Myocyte (in vitro differentiated cells): ENCODE measurements around the gene NTM. TPM values are rescaled to one million over a fixed set of nuclear protein-coding genes. Genes with fewer than 3 reads are reported as not detected.
A peak's percentile ranks its signal among the peaks of the same experiment; 100 is the strongest.

ENCODE experiments used
- DNase-seq: peaks from one replicate; pipeline ENCODE4 v3.0.0-alpha.2; 2012; ENCODE audit warnings: low read depth
- total RNA-seq: library from RNA; depleted of rRNA; stranded (reverse); fragments of >200 nt; gene quantifications from 2 replicates; pipeline ENCODE4 v1.2.3, GENCODE V29; 2014

The NTM gene
- total RNA-seq, 1 donor from 2014 or later = 41.5 TPM

DNA sequence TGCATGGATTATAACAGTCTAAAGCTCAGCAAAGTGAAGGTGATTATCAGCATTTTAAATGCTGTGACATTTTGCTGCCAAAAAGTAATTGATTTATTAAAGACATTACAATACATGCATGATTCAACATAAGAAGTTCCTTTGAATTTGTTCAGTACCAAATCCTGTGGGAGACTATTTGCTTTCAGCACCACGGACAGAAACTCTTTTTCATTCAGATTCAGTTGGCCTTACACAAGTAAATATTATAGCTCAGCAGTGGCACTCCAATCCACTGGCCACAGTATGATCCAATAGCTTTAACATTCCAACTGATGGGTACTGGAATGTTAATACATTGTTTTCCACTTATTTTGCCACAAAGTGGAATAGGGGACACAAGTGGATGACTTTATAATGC is 806.7 kb downstream of the NTM start:
- DNase-seq = peak; percentile 79

DNA sequence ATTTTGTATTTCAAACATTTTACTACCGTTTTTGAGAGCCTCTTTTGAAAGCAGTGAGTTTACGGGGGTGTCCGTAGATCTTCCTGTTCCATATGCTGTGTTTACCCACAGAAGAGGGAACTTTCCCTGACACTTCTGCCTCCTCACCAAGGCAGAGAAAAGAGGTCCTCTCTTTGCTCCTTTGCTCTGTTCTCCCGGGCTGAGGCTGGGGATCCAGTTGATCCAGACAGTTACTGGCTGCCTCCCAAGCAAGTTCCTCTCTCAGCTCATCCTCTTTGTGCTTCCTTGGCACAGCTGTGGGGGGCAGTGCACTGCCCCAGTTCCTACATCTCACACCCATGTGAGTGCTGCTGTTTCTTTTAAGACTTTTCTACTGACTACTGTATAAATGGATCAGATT is 813.7 kb downstream of the NTM start:
- no peak for DNase-seq

DNA sequence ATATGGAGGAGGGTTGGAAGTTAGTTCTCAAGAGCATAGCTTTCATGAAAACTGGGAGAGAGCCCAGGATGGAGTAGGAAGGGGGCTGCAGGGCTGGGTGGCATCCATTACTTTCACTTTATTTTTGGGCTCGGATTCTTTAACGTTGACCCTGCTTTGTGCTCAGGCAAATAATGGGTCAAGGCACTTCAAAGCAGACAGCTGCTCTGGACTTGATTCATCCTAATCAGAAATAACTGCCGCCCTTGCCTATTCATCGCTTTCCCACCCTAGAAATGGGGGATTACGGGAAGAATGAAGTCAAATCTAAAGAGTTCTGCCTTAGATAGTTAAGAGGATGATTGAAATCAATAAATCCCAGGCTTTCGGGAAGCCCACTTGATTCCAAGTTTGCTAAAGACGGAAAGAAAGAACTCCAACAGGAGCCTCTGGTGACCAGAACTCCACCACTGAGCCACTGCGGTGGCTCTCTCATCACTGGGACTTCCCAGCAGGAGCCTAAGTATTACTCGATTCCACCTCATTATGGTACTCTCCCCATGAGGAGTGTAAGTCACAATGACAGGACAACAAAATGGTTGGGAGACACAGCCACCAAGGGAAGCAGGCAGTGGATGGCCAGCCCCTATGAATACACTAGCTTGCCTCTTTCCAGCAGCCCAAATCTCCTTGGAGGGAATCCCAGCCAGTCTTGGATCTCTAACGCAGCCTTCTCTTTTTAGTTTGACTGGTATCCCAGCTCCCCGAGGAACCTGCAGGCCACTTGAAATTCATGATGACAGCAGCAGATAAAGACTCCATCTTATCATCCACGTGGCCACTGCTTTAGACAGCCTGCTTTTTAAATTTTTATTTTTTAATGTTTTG is 815.5 kb downstream of the NTM start:
- no peak for DNase-seq

DNA sequence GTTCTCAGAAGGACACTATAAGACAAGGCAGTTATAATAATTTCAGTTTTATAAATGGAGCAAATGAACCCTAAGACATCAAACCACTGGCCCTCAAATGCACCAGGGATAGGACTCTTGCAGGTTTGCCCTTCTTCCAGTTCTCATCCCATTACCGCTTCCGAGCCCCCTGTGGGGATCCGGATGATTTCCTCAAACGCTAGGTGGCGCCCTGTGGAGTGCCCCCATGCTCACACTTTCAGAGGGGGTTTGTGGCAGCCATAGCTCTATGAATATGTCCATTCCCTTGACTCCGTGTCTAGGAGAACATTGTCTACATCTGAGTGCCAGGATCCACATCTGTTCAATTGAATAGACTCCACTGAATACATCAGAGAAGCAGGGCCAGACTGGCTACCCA is 816.3 kb downstream of the NTM start:
- no peak for DNase-seq

DNA sequence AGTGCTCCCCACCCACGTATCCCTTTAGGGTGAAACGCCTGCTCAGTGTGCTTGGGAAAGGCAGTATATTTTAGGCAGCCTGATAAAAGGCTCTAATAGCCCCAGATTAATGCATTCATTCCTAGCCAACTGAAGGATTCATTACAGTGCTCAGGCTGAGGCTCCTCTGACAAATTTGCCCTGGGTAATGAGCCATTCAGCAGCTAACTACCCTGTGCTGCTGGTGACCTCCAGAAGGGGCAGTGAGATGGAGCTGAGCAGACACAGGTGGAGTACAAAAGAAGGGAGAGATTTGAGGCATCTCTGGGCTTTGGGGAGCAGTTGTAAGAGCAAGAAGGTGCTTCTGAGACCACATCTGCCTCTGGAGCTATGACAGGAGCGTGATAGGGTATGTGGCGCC is 817.0 kb downstream of the NTM start:
- no peak for DNase-seq

DNA sequence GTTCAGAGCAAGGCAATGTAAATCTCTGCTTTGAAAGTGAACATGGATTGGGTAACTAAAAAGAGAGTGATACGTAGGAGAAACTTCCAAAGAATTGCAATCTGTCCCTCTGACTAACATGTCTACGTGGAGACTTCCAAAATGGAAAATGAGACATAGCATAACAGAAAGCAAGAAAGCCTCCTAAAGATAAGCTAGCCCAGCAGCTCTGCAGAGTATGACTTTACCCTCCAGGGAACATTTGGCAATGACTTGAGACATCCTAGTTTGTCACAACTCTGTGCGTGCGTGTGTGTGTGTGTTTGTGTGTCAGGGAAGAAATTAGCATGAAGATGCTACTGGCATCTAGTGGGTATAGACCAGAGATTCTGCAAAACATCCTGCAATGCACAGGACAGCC is 817.4 kb downstream of the NTM start:
- DNase-seq = no peak

DNA sequence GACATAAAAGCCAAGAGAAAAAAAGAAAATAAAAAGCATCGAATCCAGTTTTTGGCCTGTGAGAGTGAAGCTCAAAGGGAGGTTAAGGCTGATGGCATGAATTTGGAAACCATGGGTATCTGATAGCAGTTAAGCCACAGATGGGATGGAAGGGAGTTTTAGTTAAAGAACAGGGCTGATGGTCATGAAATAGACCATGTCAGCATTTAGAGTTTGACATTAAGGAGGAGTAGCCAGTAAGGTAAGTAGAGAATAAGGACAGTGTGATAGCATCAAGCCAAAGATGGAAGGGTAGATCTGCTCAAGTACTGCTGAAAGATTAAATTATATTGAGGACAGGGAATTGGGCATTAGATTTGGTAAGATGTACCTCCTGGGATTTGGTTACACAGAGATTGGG is 826.5 kb downstream of the NTM start:
- DNase-seq = no peak

DNA sequence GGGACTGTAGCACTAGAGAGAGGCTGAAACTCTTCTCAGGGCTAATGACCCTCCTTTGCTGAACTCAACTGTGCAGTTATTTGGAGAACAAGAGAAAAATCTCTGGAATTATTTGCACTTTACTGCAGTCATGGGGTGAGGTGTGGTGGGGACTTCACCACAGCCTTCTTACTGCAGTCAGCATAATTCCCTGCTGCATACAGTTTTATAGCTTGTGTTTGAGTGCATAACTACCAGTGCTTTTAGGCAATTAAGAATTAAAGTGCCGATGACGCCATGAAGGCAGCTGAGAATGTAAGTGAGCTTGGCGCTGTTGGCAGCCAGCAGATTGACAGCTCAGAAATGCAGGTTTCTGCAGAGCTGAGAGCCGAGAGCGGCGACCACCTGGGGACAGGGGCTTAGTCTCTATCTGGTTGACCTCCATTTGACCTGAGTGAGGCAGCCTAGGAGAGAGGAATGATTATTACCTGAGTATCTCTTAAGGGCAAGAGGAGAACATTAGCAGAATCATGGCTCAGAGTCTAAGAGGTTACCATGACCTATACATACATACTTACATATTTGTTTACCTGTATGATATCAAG is 830.0 kb downstream of the NTM start:
- DNase-seq = no peak

DNA sequence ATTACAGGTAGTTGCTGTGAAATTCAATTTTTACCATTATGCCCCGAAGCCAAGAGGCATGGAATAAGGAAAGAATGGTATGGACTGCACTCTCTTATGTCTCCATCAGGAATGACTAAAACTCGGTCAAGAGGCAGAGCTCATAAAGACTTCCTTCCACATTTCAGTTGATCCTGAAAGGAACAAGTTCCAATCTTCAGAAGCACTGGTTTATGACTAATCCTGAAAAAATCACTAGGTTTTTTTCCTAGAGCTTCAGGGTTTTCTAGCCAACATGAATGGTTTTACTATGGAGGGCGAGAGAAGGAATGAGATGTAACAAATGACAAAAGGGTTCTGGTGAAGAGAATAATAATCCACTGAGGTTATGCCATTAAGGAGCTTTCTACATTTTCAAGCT is 832.2 kb downstream of the NTM start:
- no peak for DNase-seq

DNA sequence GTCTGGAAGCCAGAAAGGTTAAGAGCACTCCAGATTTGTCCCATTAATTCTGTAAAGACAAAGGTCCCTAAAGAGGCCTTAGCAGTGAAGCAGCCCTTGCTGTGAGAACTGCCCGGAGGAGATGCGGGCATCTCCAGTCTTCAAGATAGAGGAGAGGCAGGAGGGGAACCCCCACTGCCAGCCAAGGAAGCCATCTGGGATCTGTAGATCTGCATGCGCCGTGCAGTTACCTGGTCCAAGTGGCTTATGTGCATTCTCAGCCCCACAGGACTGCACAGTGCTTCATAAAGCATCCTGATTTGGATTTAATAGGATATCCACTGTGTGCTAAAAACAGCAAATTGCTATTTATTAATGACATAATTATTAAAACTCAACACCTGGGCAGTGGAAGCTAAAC is 834.6 kb downstream of the NTM start:
- no peak for DNase-seq

DNA sequence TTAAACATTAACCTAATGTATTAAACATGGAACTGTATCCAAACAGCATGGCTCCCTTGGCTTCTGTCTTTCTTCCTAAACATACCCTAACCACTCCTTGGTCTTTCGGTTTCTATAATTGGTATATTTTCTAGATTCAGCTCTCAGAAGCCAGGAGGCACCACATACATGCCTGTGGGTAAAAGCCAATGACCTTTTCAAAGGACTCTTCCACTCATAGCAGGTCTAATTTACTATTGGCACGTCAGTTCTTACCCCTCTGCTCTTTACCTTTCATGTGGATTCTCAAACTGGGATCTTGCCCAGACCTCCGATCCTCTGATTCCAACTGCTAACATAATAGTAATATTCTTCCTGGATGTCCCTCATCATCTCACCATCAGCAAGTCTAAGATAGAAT is 835.1 kb downstream of the NTM start:
- peak; percentile 5 for DNase-seq

DNA sequence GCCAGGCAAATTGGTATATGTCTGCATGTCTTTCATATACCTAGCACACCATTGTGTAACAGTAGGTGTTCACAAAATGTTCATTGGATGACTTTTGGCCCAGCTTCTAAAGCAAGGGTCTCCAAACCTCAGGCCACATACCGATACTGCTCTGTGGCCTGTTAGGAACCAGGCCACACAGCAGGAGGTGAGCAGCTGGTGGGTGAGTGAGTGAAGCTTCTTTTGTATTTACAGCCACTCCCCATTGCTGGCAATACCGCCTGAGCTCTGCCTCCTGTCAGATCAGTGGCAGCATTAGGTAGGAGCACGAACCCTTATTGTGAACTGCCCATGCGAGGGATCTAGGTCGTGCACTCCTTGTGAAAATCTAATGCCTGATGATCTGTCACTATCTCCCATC is 836.6 kb downstream of the NTM start:
- peak; percentile 70 for DNase-seq

DNA sequence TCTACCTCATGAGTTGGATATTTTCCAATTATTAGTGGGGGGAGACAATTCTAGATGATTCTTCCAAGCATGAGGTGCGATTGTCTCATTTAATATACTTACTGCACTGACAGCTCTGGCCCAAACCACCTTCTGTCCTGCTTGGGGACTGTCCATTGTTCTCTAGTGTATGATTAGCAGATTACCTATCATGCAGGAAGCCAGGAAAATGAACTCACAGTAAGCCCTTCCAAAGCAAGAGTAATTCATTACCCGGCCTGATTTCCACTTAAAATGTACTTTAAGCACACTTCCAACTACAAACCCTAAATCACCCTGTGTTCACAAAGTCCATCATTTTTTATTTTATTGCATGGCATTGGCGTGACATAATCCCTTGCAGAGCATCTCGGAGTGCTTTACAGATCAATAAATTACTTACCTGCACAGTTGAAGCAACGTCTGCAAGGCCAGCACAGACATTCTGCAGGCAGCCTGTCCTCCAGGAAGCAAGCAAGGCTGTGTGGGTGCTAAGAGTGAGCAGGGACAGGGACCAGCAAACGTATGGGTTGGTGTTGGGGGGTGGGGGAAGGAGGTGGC is 838.2 kb downstream of the NTM start:
- DNase-seq = no peak

DNA sequence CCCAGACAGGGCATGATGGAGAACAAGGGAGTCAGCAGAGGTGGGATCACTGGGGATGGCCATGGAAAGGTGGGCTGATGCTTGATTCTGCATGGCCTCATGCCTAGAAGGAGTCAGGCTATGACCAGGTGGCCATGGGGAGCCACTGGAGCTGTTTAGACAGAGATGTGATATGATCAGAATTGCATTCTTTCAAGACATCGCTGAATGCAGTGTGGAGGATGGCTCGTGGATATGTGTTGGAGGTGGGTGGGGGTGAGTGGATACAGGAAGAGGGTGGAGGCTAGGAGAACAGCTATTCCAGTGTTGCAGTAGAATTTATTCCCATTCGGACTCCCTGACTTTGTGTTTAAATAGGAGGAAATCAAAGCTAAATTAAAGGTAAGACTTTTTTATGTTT is 841.1 kb downstream of the NTM start:
- DNase-seq = no peak

DNA sequence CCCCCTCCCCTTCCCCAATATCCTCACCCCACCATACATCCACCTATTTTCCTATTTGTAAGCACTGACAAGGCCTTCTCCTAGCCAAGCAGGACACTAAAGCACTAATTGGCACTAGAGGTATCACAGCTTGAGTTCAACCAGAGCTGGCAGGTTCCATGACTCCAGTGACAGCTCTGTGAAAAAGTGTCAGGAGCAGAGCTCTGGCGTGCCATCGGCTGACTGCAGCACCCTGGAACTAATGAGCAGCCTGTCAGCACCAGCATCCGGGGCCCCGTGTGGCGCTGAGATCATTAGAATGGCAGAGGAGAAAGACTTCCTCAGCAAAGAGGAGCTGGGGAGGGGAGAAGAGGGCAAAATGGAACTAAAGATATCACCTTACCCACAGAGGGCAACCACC is 847.4 kb downstream of the NTM start:
- no peak for DNase-seq

DNA sequence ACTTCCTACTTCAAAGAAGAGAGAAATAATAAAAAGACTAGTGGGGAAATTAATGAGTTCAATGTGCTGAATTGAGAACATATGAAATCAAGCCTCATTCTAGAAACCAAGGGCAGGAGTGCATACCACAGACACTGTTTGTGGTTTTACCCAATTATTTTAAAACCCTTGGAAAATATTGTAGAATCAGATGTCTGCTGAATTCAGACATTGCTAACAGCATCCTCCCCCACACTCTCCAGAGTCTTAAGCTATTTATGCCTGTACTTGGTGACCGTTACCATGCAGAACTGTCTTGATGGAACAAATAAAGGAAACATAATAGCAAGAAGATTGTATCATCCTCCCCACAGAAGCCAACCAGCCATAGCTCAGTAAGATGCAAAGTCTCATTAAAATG is 850.1 kb downstream of the NTM start:
- DNase-seq = peak; percentile 75

DNA sequence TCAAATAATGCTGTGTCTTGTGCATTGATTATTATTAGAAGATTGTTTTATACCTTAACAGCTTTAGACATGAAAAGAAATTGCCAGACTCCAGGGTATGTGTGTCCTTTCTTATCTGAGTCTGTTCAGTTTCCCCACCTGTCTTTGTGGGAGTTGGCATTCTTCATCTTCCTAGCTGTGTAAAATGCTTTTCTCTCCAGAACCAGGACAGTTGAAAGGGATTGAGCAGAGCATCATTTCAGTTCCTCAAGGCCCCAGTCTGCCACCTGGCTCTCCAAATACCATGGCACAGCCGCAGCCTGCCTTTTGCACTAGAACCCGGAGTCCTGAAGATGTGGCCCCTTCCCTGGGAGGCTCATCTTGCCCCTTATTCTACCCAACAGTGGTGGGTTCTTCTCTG is 851.9 kb downstream of the NTM start:
- no peak for DNase-seq

DNA sequence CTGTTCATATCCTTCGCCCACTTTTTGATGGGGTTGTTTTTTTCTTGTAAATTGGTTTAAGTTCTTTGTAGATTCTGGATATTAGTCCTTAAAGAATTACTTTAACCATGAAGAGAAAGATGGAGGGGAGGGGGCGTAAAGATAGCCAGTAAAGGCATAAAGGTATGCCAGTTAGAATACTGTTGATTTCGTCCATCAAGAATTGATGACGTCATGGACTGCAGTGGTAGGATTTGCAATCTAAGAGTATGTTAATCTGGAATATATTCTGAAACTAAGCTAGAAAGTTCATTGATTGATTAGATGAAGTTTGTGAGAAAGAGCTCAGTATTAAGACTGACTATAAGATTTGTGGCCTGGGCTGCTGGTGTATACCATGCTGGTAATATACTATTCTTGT is 856.1 kb downstream of the NTM start:
- no peak for DNase-seq

DNA sequence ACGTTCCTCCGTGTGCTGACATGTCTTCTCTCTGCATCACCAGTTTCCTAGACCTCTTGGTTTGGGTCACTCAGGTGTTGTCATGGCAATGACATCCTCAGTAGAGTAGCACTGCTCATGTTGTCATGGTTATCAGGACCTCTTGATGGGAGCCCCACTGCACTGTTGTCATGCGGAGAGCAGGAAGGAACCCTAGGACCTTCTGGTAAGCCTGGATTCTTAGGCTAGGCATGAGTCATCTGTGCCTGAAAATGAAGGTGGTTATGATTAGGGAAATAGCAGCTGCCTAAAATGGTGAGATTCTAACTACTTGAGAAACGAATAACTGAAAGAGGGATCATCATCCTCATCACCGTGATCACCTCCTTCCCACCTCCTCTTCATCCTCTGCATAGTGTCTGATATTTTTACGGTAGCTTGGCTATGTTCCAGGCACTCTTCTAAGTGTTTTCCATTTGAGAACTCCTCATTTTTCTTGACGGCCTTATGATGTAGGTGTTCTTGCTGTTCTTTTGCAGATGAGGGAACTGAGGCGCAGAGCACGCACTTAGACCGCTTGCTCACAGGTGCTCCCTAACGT is 858.4 kb downstream of the NTM start:
- peak; percentile 9 for DNase-seq

DNA sequence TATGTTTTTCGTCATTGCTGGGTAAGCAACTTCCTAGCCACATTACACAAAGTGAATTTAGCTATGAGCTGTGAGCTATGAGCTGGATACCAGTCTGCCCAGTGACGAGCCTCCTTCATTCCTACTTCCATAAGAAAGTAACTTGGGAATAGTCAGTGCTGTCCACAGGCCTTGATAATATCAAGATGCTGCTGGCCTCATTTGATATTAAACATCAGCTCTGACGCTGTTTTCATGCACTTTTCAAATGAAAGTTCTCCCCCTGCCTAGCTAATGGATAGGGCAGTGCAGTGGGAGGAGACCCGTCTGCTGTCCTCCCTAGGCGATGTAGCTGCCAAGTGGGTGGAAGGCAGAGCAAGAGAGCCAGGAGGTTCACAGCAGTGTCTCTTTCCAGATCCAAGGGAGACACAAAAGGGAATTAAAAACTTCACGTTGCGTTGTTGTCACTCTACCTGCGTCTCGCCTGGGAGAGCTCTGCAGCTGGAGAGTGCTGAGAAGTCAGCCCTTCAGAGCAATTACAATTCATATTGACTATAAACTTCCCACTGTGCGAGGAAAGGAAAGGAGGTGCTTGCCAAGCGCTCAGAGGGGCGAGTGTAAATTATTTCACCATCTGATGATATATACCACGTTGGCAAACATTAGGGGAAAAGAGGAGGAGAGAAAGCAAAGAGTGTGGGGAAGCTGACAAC is 861.4 kb downstream of the NTM start:
- DNase-seq = no peak

DNA sequence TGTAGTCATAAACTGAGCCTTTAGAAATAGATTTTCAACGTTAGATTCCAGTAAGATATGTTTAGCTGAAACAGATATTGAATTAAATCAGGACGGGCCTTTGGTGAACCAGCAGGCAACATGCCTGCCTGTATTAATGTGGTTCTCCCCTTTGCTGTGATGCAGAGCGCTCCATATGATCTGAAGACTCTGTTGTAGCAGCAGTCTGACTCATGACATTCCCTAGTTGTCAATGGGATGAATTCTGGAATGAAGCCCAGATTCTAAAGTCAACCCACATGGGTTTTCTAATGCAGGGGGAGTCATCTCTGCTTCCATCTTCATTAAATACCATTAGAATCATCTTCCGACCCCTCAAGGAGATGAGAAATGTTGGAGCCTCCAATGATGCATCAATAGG is 864.5 kb downstream of the NTM start:
- DNase-seq = peak; percentile 20

DNA sequence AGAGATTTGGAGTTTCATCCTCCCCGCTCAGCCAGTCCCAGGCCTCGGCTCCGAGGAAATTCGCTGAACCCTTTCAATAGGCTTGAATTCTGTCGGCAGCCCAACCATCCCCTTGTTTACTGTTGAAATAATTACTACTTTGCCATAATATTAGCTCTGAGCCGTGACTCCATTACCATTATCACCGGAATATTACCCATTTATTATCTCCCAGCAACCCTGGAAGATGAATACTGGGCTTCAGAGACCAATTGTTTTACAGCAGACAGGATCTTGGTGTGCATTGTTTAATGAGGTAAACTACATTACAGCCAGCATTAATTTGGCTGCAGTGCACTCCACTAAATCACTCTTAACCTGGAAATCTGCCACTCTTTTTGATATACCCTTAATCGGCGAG is 867.4 kb downstream of the NTM start:
- DNase-seq = no peak
